Activated CD8-positive, alpha-beta T cell treated with anti-CD3 and anti-CD28 coated beads for 36 hours (primary cell): ENCODE data around the gene GJB1. TPM values are rescaled to one million over a fixed set of nuclear protein-coding genes. Genes with fewer than 3 reads are reported as not detected.

ENCODE experiments used
- ATAC-seq: fragments of 200-7000 bp; cut with Tn5 transposase; one replicate; pipeline ENCODE4 v1.10.0; 2021; ENCODE audit warnings: mild to moderate bottlenecking, moderate library complexity
- CTCF ChIA-PET: fragments of 350-600 bp; sonication (Branson Sonifier 250); formaldehyde crosslinking; loops from one replicate; lab custom pipeline; 2021; ENCODE audit warnings: antibody characterized with exemption; lab: Charles Lee
- POLR2A ChIA-PET: fragments of 350-600 bp; sonication (Branson Sonifier 250); formaldehyde crosslinking; loops from one replicate; lab custom pipeline; 2021; ENCODE audit warnings: antibody characterized with exemption; lab: Charles Lee
- DNase-seq: peaks from one replicate; pipeline ENCODE4 v3.0.0-alpha.2; 2020
- H3K27ac Mint-ChIP-seq: one replicate; pipeline ENCODE4 v1.8.0; 2021; ENCODE audit warnings: mild to moderate bottlenecking, mixed read lengths
- H3K27me3 Mint-ChIP-seq: one replicate; pipeline ENCODE4 v1.8.0; 2021; ENCODE audit warnings: mixed read lengths
- H3K36me3 Mint-ChIP-seq: one replicate; pipeline ENCODE4 v1.8.0; 2021; ENCODE audit warnings: low read depth, mixed read lengths
- H3K4me1 Mint-ChIP-seq: one replicate; pipeline ENCODE4 v1.8.0; 2021; ENCODE audit warnings: low read depth, mixed read lengths
- H3K4me3 Mint-ChIP-seq: one replicate; pipeline ENCODE4 v1.8.0; 2021; ENCODE audit warnings: mild to moderate bottlenecking, moderate library complexity, mixed read lengths
- H3K9me3 Mint-ChIP-seq: one replicate; pipeline ENCODE4 v1.8.0; 2021; ENCODE audit warnings: mixed read lengths
- CTCF ChIP-seq: fragments of 200-600 bp; IDR thresholded peaks from one replicate; pipeline ENCODE4 v1.8.0; 2022; ENCODE audit warnings: antibody characterized with exemption, mild to moderate bottlenecking
- intact Hi-C: fragments of 100-400 bp; cut with micrococcal nuclease; formaldehyde crosslinking; loops from one replicate; pipeline ENCODE4 v1.10.0; 2022
- total RNA-seq, 2 experiments: library from RNA; stranded (reverse); gene quantifications; one replicate each; pipeline ENCODE4 v1.2.3, GENCODE V29; 2021

The GJB1 gene
- total RNA-seq, 2 experiments from 2014 or later = not detected

- POLR2A ChIA-PET = interaction anchor here (0.8 to 0.9 kb wide), 2 partner anchors 9 kb away, joined by 3 to 4 read pairs; no protein-coding TSS in a partner anchor
- TF ChIP-seq CTCF = no peak
- ATAC-seq (no peak), DNase-seq (no peak)
- CTCF ChIA-PET = no interaction called here
- no peaks in the 10 kb centered on the region for H3K9me3 Mint-ChIP-seq
- H3K27me3 Mint-ChIP-seq = no peaks in the 10 kb centered on the region
- intact Hi-C loops = loop anchor here (10.0 kb wide), 2 partner anchors 64 to 94 kb away; partner anchors contain the start of genes NONO and ZMYM3
- H3K4me3 Mint-ChIP-seq = no peak overlapping the region
- peaks cover 20% of the 10 kb centered on the region for H3K4me1 Mint-ChIP-seq
- peak overlapping the region; percentile 29 for H3K27ac Mint-ChIP-seq
- peaks cover 6% of the 10 kb centered on the region for H3K36me3 Mint-ChIP-seq
Observed at GRCh38 chrX:71191248-71191647, 31.8 kb upstream of the GJB1 start.

GRCh38 chrX:71195964-71196649, 26.9 kb upstream of the GJB1 start:
- Mint-ChIP-seq H3K4me1 (peaks cover 25% of the 10 kb centered on the region), H3K9me3 (no peaks in the 10 kb centered on the region), H3K4me3 (peak overlapping the region; percentile 79), H3K36me3 (peaks cover 8% of the 10 kb centered on the region), H3K27ac (peak overlapping the region; percentile 92), H3K27me3 (no peaks in the 10 kb centered on the region)
- ATAC-seq (peak; percentile 89), DNase-seq (peak; percentile 36)
- CTCF ChIA-PET = interaction anchor here (2.0 to 2.3 kb wide), 3 partner anchors 14 to 88 kb away, joined by 5 to 8 read pairs (median 7); partner anchors contain the start of genes NONO and ZMYM3
- intact Hi-C loops = loop anchor here (10.0 kb wide), 2 partner anchors 59 to 89 kb away; partner anchors contain the start of genes NONO and ZMYM3
- POLR2A ChIA-PET = interaction anchor here (1.2 to 2.2 kb wide), 3 partner anchors 14 to 88 kb away, joined by 3 to 7 read pairs (median 5); partner anchors contain the start of genes NONO and ZMYM3
- TF ChIP-seq CTCF = no peak

- CTCF ChIA-PET = interaction anchor here (0.9 to 2.3 kb wide), 2 partner anchors 56 to 85 kb away, joined by 3 to 8 read pairs; partner anchors contain the start of genes NONO and ZMYM3
- no peak for TF ChIP-seq CTCF
- H3K4me3 Mint-ChIP-seq = peak overlapping the region; percentile 79
- POLR2A ChIA-PET = interaction anchor here (0.8 to 2.2 kb wide), 3 partner anchors 16 to 86 kb away, joined by 5 to 8 read pairs (median 7); partner anchors contain the start of genes NONO and ZMYM3
- H3K9me3 Mint-ChIP-seq = no peaks in the 10 kb centered on the region
- H3K4me1 Mint-ChIP-seq = peaks cover 16% of the 10 kb centered on the region
- H3K27ac Mint-ChIP-seq = peak overlapping the region; percentile 87
- H3K27me3 Mint-ChIP-seq = no peaks in the 10 kb centered on the region
- DNase-seq = peak; percentile 24
- intact Hi-C loops = loop anchor here (10.0 kb wide), 2 partner anchors 57 to 87 kb away; partner anchors contain the start of genes NONO and ZMYM3
- H3K36me3 Mint-ChIP-seq = peaks cover 8% of the 10 kb centered on the region
- ATAC-seq = peak; percentile 26
Observed at GRCh38 chrX:71198066-71198465, 25.0 kb upstream of the GJB1 start.

GRCh38 chrX:71199252-71200008, 23.6 kb upstream of the GJB1 start:
- Mint-ChIP-seq H3K4me3 (no peak overlapping the region), H3K4me1 (peaks cover 16% of the 10 kb centered on the region), H3K27ac (peak overlapping the region; percentile 57), H3K27me3 (no peaks in the 10 kb centered on the region), H3K36me3 (peaks cover 8% of the 10 kb centered on the region), H3K9me3 (no peaks in the 10 kb centered on the region)
- ChIA-PET POLR2A (no interaction called here), CTCF (no interaction called here)
- ATAC-seq (no peak), DNase-seq (no peak)
- intact Hi-C loops = loop anchor here (10.0 kb wide), 2 partner anchors 55 to 85 kb away; partner anchors contain the start of genes NONO and ZMYM3
- no peak for TF ChIP-seq CTCF
